Measurements from ENCODE around the gene SLC6A12. TPM values are rescaled to one million over a fixed set of nuclear protein-coding genes. Genes with fewer than 3 reads are reported as not detected.

The SLC6A12 gene
- polyA plus RNA-seq, 5 donors = 0.49 to 1.3 (median 0.96) TPM

Other genes starting within 250 kb of the SLC6A12 start
- gene IQSEC3, start 147.4 kb downstream of the SLC6A12 start, polyA plus RNA-seq (ENCODE audit: insufficient read depth in 1 of 5, insufficient read length in 5 of 5, low replicate concordance in 1 of 5) = 1 to 10 TPM; 6.0 to 7.6 (median 6.7) TPM
- 1 to 10 TPM; 1.9 to 3.9 (median 2.2) TPM for gene SLC6A13, start 48.7 kb upstream of the SLC6A12 start, polyA plus RNA-seq (ENCODE audit: insufficient read depth in 1 of 5, insufficient read length in 5 of 5, low replicate concordance in 1 of 5)
- 10 to 100 TPM; 28.6 to 53.2 (median 47.3) TPM for gene KDM5A, start 175.2 kb upstream of the SLC6A12 start, polyA plus RNA-seq (ENCODE audit: insufficient read depth in 1 of 5, insufficient read length in 5 of 5, low replicate concordance in 1 of 5)
- gene CCDC77, start 187.5 kb upstream of the SLC6A12 start, polyA plus RNA-seq (ENCODE audit: insufficient read depth in 1 of 5, insufficient read length in 5 of 5, low replicate concordance in 1 of 5) = 10 to 100 TPM; 22.8 to 33.7 (median 28.4) TPM
- 1 to 10 TPM; 2.2 to 7.6 (median 4.4) TPM for gene B4GALNT3, start 245.8 kb upstream of the SLC6A12 start, polyA plus RNA-seq (ENCODE audit: insufficient read depth in 1 of 5, insufficient read length in 5 of 5, low replicate concordance in 1 of 5)

Data from right lung (tissue), 5 donors.